HTERT RPE-1 (cell line): ENCODE results near the gene TMEM217.

ENCODE experiments used
- in situ Hi-C: fragments of 300-500 bp; cut with MboI; formaldehyde crosslinking; loops from 4 replicates; pipeline ENCODE4 v1.14.3; 2020; ENCODE audit warnings: low sequenced_read_pairs

The TMEM217 gene

GRCh38 chr6:37244430-37245310 is 13.3 kb downstream of the TMEM217 start:
- in situ Hi-C loops = no loop called here

- in situ Hi-C loops = no loop called here
These were observed 14.1 kb downstream of the TMEM217 start for GRCh38 chr6:37243816-37244370.

GRCh38 chr6:37243131-37243815 is 14.7 kb downstream of the TMEM217 start:
- in situ Hi-C loops = no loop called here

- in situ Hi-C loops = no loop called here
These were observed 15.4 kb downstream of the TMEM217 start for GRCh38 chr6:37242429-37243052.

DNA sequence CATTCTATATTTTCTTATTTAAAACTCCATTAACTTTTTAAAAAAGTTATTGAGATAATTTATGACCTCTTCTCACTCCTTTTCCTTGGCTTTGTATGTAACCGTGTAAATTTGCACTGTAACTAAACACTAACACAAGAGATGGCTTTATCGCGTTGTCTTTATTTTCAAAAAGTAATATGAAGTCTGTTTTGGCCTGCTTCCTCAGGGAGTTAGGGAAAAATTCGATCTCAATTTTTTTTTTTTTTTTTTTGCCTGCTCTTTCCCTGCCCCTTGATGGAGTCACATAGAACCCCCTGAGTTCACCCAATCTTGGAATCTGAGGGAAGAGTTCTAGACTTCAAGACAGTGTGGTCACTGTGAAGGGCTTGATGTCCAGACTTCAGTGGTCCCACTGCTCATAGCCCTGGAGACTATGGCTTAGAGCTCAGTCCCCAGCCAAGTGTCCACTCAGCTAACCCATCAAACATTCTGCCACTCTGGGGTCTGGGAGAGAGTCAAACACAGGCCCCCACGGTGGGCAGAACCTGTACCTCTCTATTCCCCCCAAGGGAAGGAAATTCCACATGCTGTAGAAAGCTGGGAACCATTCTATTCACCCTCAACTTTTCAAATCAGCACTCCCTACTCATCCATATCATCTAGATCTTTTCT is 16.0 kb downstream of the TMEM217 start:
- in situ Hi-C loops = no loop called here

DNA sequence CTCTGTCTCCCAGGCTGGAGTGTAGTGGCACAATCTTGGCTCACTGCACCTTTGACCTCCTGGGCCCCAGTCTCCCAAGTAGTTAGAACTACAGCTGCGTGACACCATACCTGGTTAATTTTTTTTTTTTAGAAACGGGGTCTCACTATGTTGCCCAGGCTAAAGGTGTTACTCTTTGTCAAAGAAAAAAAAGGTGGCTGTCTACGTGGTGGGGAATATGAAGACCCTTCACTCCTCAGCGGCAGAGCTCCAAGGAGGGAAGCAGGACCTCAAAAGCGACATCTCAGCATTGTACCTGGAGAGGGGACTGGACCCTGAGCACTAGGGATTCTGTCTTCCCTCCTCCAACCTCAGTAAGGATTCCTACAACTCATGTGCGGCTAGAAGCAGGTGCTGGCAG is 16.8 kb downstream of the TMEM217 start:
- in situ Hi-C loops = no loop called here

DNA sequence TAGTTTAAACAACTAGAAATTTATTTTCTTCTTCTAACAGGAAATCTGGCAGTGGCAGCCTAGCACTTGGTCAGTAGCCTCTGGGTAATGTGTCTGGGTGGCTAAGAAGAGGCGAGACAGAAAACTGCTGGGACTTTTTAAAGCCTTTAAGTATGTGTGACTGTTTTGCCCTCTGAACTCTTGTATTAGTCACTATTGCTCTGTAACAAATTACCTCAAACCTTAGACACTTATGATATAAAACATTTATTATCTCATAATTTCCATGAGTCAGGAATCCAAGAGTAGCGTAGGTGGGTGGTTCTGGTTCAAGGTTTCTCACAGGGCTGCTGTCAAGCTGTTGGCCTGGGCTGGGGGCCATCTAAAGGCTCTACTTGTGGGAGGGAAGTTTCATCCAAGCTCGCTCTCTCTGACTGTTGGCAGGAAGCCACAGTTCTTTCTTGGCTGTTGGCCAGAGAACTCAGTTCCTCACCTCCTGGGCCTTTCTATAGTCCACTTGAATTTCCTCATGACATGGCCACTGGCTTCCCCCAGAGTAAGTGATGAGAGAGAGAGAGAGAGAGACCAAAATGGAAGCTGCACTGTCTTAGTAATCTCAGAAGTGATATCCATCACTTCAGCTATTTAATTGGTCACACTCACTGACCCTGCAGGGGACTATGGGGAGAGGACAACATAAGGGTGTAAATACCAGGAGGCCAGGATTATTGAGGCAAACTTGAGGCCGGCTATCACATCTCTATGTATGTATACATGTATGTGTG is 17.8 kb downstream of the TMEM217 start:
- in situ Hi-C loops = no loop called here

GRCh38 chr6:37239526-37239925 is 18.4 kb downstream of the TMEM217 start:
- in situ Hi-C loops = no loop called here

DNA sequence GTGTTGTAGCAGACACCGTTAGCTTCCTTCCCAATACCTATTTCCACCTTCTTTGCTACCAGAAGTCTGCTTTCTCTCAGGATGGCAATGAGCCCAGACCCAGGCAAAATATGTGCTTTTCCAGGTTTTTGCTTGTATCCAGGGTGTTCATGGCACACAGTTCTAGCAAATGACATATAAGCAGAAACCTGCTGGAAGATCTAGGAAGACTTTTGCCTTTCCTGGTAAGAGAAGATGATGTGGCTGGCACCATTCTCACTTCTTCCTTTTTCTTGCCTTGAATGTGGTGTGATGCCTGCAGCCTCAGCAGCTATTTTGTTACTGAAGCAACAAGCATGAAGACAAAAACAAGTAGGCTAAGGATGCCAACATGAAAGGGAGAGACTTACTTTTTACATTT is 19.6 kb downstream of the TMEM217 start:
- in situ Hi-C loops = no loop called here

DNA sequence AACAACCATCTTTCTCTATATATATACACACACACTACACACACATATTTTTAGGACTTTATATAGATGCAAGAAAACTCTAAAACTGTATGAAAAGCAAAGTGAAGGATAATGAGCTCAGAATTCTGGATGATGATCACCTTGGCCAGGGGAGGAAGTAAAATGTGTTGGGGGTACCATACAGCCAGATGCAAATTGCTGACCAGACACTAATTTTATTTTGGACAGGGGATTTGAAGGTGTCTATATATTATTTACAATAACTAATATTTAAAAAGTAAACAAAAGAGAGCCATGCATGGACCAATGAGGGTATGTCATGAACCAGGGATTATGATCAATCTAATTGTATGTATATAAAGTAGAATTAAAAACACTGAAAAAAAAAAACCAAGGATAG is 20.2 kb downstream of the TMEM217 start:
- in situ Hi-C loops = no loop called here

GRCh38 chr6:37236921-37237320 is 21.0 kb downstream of the TMEM217 start:
- in situ Hi-C loops = no loop called here

DNA sequence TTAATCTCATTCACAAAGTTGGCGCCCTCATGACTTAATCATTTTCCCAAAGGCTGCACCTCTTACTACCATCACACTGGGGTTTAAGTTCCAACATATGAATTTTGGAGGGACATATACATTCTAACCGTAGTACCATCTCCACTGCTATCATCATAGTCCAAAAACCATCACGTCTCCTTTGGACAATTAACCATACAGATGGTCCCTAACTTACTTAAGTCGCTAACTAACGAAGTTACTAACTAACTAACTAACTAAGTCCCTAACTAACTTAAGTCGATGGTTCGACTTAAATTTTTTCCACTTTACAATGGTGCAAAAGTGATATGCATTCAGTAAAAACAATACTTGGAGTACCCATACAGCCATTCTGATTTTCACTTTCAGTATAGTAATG is 24.4 kb downstream of the TMEM217 start:
- in situ Hi-C loops = no loop called here

- in situ Hi-C loops = no loop called here
These were observed 25.4 kb downstream of the TMEM217 start for GRCh38 chr6:37232430-37233017.

GRCh38 chr6:37230104-37230503 is 27.8 kb downstream of the TMEM217 start:
- in situ Hi-C loops = no loop called here

DNA sequence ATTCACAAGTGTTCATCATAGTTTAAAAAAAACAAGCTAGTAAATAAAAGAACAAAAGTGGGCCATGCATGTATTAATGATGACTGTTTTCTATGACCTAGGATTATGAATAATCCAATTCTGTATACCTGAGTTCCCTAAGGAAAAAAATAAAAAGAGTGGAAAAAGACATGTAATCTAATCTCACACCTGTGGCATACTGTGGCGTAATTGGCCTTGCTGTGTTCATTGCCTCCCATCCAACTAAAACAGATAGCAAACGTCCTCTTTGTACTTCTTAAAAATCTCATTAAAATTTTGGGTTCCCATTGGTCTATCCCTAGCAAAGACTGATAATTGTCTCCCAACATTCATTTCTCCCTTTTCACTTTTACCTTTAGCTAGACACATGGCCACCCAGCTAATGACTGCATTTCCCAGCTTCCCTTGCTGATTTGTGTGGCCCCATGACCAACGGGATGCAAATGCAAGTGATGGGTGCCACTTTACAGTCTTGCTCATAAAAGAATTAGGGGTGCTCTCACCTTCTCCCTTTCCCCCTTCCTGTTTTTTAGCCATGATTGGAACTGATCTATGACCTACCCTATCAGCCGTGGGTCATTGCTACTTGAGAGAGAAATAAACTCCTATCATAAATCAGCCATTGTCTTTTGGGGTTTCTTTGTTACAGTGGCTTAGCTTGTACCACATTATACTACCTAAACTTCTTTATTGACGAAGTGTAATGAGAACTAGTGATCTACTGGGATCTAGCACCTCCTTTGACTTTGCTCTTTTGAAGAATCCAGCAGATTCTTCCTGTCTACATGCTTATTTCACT is 32.4 kb downstream of the TMEM217 start:
- in situ Hi-C loops = no loop called here

DNA sequence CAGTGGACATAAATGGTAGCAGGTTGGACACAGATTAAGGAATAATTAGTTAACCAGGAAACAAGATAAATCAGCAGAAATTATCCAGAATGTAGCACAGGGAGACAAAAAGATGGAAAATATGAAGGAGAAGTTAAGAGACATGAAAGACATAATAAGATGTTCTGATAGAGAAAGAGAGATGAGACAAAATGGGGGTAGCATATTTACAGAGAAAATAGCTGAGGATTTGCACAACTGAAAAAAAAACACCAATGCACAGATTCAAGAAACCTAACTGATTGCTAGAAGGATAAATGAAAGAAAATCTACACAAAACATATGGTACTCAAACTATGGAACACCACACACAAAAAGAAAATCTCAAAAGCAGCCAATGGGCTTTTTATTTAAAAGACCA is 35.0 kb downstream of the TMEM217 start:
- in situ Hi-C loops = no loop called here

- in situ Hi-C loops = no loop called here
These were observed 35.6 kb downstream of the TMEM217 start for GRCh38 chr6:37222125-37222967.

DNA sequence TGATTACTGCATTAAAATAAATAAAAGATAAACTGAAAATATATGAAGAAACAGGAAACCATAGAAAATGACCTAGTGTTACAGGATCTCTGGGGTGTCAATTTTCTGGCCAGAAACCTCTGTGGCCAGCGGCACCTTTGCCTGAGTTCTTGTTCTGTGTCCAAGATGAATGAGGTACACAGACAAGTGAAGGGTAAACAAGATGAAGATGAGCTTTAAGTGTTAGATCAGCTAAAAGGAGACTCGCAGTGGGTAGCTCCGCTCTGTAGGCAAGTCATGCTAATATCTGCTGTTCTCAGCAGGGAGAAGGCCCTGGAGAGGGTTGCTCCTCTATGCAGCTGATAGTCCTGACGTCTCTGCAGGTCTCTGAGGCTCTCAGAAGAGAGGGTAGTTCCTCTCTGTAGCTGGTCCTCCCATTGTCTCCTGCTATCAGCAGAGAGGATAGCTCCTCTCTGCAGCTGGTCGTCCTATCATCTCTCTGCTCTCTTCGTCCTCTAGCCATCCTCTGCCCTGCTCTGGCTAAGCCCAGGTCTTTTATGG is 36.3 kb downstream of the TMEM217 start:
- in situ Hi-C loops = no loop called here
